CD1c-positive myeloid dendritic cell (primary cell): ENCODE measurements around the gene CAMTA1.

Experiments
- DNase-seq: peaks from one replicate; pipeline ENCODE4 v3.0.0-alpha.2; 2016; ENCODE audit errors: extremely low spot score

CAMTA1 gene

DNA sequence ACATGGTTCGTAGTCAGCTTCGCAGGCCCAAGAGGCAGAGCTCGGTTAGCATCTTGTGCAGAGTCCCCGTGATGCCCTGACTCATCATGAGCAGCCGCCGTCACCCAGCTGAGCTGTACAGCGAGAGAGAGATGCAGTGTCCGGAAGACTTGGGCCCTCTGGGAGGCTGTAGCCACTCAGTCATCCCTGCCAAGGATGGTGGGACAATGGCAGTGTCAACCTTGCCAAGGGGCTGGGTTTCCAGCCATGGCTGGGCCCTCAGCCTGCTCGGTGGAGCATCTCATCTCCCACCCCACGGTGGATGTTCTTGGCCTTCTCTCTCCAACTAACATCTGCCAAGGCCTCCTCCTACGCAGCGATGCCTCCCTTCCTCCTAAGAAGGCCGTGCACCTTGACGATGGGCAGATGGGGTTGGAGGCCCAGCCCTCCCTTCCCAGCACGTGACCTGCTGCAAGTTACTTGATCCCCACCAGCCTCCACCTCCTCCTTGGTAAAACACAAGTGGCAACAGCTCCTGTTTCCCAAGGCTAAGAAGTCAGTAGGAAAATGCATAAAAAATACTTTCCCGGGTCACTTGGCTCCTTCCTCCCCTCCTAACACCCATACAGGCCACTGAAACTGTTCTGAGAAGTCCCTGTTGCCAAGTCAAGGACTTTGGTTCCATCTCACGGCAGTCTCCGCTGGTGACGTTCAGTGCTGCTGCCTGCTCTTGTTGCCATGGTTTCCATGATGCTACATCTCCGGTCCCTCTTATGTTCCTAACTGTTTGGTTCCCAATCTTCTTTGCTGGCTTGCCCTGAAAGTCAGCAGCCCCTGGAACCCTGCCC lies 601.2 kb downstream of the CAMTA1 start:
- DNase-seq, result no peak

DNA sequence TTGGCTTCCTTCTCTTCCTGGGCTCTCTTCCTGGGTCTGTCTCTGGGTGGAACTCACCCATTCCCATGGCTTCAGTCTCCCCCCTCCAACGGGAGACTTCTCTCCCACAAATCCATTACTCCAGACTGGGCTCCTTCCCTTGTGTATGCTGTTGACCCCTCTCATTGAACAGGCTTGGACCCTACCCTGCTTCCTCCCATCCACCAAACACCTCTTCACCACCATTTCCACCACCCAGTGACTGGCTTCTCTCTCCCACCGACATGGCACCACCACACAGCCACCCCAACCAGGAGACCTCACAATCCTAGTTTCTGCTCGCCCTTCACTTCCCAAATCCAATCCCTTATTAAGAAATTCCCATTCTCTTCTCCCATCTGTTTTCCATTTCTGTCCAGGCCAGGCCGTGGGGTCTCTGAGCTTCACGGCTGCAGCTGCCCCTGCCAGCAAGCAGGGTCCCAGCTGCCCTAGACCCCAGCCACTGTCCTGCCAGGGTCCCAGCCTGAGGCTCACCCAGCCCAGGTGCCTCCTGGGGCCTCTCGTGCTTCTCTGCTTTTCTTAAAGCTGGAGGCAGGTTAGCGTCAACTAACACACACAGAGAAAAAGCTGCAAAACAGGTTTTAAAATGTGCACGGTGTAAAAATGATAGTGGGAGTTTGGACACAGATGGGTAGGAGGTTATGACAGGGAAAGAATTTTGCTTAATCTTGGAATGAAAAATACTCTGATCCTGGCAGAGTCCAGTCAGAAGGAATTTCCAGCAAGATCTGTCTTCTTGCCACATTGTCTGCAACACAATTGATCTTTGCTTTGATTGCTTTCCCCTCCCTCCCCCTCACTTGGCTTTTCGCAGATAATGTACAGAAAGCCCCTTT lies 602.0 kb downstream of the CAMTA1 start:
- DNase-seq, result no peak

DNA sequence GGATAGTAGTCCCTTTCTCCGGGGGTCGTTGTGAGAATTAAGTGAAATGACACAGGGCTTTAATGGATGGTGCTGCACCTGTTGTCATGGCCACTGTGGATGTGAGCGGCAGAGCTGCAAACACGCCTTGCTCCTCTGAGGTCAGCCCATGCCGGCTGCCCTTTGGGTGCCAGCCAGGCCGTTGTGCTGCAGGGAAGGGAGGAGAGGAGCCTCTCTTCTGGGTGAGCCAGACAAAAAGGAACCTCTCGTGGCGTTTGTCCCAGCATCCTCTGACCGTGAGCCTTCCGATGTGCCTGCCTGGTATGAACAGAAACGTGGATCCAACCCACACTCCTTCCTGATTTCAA lies 602.9 kb downstream of the CAMTA1 start:
- no peak for DNase-seq

DNA sequence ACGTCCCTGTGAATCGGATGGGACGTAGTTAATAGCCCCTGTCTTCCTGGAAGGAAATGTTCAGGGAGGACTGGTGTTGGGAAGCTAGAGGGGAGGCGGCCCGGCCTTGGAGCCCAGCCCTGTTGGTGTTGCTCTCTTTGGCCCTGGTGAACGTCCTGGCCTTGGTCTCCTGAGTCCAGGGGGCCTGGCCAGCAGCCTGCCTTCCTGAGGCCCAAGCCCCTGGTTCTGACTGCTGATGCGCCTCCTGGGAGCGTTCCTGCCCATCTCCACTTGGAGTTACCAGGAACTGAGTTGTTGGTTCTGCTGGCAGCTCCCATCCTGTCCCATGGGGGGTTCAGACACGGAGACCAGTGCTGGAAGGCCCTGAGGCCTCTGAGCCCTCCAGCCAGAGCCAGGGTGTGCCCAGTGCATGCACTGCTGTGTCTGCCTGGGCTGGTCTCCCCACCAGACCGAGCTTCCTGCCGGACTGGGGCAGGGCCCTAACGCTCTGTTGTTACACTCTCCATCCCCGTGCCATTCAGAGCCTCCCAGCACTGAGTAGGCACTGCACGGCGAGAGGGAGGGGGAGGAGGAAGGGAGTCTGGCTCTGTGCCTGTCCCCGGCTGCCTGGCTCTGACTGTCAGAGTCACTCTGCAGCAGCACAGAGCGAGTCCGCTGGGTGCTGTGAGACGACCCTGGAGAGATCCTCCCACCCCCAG lies 603.4 kb downstream of the CAMTA1 start:
- no peak for DNase-seq

DNA sequence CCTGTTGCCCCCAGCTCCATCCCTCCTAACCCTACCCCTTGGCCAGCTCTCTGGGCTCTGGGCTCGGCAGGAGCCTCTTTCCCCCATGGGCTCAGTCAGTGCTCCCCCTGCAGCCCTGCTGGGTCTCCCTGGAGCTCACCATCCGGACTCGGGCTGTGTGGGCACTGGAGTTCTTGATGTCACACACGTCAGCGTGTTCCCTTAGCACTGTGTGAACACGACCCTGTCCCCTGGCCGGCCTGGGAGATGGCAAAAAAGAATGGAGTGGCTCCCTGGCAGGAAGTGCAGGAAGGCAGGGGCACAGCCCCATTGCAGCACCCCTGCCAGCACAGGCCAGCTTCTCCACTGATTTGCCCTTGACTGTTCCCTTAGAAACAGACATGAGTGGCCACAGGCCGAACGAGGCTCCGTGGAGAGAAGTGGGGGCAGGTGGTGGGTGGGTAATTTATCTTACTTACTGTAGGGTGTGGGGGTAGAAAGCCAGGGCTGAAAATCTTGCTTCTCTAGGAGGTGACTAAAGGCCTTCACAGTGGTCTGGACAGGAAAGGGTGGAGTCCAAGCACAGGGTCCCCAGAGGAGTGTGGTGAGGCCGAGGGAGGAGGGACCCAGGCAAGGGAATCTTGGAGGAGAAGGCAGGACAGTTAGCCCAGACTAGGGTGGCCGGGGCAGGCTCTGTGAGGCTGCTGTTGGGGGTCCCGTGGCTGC lies 604.1 kb downstream of the CAMTA1 start:
- no peak for DNase-seq

DNA sequence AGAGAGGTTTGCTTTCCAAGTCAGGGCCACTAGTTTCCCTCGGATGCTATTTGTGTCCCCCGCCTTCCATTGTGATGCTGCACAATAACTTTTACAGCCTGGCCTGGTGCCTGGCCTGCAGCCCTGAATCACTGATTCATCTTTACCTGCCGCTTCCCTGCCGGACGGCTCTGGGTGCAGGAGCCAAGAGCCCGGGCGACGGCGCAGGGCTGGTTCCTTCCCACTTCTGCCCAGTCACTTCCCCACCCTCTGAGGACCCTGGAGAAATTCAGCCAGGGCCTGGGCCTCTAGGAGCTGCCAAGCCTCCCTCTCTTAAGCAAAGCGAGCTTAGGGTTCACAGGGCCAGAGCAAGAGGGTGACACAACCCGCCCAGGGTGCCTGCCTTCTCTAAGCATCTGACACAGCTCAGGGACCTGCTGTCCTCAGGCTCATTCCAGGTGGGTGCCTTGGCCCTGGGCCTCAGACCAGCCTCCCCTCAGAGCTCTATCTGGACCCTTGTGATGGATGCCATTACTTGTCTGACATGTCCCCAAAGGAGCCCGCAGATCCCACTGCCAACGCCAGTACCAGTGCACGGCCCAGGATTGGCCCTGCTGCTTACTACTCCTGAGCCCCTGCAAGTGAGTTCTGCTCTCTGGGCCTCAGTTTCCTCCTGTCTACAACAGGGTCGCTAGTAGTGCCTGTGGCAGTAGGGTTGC lies 604.8 kb downstream of the CAMTA1 start:
- no peak for DNase-seq

DNA sequence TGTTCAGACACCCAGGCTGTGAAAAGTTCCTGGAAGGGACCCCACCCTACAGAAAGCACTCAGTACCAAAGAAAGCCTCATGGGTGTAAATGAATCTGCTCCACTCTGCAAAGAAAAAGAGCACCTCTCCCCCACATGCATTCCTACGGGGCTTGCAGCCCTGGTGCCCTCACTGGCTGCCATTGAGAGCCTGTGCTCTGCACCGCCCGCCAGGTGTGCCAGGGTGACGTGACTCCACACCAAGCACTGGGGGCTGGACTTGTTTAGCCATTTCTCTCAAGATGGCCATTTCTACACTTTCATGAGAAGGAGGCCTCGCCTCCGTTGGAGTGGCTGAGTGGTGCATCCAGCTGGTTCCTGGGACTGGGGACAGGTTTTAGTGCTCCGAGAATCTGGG lies 605.3 kb downstream of the CAMTA1 start:
- DNase-seq, result no peak

DNA sequence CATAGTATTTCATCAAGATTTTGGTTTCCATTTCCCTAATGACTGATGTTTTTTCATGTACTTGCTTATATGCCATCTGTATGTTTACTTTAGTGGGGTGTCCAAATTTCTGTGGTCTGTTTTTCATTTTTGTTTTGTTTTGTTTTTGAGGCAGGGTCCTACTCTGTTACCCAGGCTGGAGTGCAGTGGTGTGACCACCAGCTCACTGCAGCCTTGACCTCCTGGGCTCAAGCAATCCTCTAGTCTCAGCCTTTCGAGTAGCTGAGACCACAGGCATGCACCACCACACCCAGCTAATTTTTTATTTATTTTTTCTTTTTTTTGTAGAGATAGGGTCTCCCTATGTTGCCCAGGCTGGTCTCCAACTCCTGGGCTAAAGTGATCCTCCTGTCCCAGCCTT lies 607.9 kb downstream of the CAMTA1 start:
- DNase-seq, result no peak

DNA sequence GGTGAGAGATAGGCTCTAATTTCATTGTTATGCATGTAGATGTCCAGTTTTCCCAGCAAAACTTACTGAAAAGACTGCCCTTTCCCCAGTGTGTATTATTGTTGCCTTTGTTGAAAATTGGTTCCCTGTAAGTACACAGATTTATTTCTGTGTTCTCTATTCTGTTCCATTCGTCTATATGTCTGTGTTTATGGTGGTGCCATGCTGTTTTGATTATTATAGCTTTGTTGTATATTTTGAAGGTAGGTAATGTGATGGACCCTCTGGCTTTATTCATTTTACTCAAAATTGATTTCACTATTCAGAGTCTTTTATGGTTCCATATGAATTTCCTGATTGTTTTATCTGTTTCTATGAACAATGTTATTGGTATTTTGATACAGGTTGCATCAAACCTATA lies 610.0 kb downstream of the CAMTA1 start:
- DNase-seq, result no peak

DNA sequence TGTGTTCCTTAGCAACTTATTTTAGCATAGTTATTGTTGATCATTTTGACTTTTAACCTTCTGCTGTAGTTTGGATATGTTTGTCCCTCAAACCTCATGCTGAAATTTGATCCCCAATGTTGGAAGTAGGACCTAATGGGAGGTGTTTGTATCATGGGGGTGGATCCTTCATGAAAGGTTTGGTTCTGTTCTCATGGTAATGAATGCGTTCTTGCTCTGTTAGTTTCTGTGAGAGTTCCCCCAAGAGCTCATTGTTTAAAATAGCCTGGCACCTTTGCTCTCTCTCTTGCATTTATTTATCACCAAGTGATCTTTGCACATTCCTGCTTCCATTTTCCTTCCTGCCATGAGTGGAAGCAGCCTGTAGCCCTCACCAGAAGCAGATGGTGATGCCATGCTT lies 613.7 kb downstream of the CAMTA1 start:
- DNase-seq, result no peak

DNA sequence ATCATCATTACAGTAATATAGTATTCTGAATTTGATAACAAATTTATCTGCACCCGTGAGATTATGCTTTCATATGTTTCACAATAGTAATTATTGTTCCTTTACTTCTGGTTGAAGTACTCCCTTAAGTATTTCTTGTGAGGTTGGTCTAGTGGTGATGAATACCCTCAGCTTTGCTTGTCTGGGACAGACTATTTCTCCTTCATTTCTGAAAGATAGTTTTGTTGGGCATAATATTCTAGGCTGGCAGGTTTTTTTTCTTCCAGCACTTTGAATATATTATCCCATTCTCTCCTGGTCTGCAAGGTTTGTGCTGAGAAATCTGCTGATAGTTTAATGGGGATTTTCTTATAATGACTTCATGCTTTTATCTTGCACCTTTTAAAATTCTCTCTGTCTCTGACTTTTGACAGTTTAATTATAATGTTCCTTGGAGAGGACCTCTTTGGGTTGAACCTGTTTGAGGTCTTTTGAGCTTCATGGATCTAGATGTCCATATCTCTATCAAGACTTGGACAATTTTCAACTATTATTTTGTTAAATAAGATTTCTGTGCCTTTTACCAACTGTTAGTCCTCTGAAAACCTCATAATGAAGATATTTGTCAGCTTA lies 614.4 kb downstream of the CAMTA1 start:
- no peak for DNase-seq

DNA sequence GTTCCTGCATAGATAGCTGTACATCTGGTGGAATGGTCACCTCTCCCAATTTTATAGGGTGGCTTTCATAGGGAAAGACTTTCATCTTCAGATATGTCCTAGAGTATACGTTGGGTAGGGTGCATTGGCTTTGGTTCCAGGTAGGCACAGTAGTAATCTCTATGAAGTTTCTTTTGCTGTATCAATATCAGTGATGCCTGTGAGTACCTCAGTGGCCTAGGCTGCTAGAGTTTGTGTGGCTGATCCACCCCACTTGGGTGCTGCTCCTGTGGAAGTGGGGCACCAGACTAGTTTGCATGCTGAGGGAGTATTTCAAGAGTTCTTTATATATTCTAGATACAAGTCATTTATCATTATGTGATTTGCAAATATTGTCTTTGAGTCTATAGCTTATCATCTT lies 615.3 kb downstream of the CAMTA1 start:
- no peak for DNase-seq

DNA sequence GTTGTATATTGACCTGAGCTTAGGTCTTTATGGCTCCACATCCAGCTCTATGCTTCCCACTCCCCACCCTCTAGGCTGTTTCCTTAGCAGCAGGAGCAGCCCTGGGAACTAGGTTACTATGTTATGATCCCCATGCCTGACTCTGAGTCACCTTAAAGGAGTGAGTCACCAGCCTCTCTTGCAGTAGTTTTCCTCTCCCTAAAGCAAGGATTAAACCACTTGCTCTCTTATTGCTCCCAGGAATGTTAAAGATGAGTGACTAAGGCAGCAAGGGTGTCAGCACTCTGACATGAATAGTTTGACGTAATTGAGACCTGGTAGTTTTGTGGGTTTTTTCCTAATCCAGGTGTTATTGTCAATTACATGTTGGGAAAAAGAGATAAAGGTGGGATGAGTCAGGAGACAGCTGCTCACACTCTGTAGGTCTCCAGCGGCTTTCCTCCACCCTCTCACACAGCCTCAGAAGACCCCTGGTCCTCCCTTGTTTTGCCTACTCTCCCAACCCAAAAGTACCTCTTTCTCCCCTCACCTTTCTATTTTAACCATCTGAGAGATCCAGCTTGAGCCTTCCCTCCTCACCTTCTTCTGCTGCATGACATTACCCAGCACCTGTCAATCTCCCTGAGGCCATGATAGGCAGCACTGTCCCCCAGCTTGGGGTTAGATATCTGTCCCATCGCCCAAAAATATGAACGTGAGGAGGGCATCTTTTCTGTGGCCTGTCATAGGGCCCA lies 616.7 kb downstream of the CAMTA1 start:
- DNase-seq, result no peak

DNA sequence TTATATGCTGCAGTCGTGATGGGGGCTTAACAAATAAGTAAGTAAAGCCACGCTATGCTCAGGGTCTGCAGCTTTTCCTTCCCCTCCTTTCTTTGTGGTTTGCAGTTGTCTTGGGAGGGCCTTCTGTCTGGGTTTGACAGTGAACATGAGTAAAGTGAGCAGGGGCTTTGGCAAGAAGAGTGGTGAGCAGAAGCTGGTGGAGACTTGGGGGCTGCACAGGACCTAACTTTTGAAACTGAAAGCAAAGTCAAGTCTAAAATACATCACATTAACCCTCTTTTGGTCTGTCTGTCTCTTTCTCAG lies 617.2 kb downstream of the CAMTA1 start:
- DNase-seq, result no peak

DNA sequence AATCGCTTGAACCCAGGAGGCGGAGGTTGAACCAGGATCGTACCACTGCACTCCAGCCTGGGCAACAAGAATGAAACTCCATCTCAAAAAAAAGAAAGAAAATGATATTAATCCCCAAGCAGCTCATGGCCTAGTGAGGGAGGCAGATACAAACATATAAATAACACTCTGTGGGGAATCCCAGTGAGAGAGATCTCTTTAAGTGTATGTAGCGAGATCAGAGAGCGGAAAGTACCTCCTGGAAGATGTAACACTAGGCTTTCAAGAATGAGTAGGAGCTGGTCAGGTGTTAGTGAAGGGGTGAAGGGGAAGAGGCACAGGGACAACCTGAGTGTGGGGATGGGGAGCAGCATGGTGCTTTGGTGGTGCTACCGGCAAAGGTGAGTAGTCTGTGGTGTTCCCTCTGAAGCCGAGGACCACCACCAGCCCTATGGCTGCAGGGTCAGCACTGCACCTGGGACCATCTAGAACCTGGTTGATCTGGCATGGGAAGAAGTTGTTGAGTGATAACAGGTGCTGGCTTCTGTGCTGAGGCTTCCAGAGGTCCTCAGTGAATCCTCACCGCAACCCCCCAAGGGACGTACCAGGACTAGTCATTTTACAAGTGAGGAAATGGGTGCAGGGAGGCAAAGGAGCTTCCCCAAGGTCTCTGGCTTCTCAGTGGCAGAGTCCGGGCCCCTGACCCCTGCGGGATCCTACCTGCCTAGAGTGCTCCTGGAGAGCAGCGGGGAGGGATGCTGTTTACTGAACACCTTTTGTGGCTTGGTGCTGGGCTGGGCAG lies 618.2 kb downstream of the CAMTA1 start:
- DNase-seq, result no peak

DNA sequence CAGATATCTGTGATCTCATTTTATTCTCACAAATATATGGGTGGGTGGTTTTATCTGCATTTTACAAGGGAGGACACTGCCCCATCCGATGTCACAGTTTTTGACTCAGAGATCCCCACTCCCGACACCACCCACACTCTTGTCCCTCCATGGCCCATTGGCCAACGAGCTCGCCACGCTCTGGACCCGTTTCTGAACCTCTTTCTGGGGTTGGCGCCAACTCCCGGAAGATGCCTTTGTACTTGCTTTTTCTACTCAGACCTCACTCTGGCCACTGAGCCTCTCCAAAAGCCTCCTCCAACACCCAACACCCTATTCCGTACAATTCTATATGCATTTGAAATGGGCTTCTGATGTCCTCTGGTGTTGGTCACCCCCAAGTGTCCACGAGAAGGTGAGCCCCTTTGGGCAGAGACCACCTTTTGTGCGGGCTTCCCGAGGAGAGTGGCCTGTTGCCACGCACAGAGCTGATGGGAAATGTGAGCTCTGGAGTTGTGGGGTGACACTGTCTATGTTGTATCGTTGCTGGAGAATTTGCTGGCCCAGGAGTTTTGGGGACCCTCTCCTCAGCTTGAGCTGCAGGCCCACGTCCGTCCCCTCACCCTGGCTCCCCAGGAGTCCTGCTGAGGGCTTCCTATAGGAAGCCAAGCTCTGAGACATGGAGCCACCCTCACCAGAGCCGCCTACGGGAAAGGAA lies 618.9 kb downstream of the CAMTA1 start:
- no peak for DNase-seq

DNA sequence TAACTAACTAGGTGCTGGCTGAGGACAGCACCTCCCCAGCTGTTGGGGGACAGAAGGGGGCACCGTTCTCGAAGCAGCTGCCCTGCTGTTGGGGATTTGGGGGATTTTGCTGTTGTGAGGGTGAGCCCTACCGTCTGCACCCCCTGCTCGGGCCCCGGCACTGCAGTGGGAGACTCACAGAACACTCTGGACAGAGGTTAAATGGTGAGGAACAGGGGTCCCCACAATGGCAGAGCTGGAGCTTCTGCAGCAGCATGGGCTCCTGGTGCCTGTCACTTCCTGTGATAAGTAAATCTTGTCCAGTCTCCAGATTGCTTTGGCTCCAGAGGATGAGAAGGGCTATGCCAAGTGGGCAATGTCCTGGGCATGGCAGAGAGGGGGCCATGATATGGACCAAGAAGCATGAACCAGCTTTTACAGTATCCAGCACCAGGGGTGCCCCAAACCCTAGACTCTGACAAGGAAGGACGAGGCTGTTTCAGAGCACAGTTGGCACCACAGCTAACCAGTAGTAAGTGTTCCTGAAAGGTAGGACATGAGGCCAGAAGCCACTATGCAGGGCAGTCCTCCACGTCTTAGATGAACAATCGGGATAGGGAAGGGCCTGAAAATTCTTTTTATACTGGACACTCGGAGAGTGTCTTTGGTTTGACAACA lies 620.7 kb downstream of the CAMTA1 start:
- no peak for DNase-seq
